ENCODE results near the gene FAM110D.

Gene FAM110D

GRCh38 chr1:26158908-26159742 lies at the start of gene FAM110D:
FAM110D (plus strand) TSS chr1:26159079; CDS start chr1:26161292, 2,213 bp downstream.
- DNase-seq, result no peak

GRCh38 chr1:26109229-26110164 lies 49.4 kb upstream of the FAM110D start:
- DNase-seq, result no peak

GRCh38 chr1:26110731-26111529 lies 47.9 kb upstream of the FAM110D start:
- peak; percentile 69 for DNase-seq

- peak; percentile 89 for DNase-seq
Measured at GRCh38 chr1:26111530-26112406, 47.1 kb upstream of the FAM110D start, which contains the start of gene PDIK1L. PDIK1L (plus strand) TSS chr1:26111824; CDS start chr1:26114309, 2,485 bp downstream.

- DNase-seq, result peak; percentile 51
Measured at GRCh38 chr1:26112407-26112775, 46.5 kb upstream of the FAM110D start.

GRCh38 chr1:26114165-26114927 lies 44.5 kb upstream of the FAM110D start:
- no peak for DNase-seq

GRCh38 chr1:26119892-26120608 lies 38.8 kb upstream of the FAM110D start:
- no peak for DNase-seq

- no peak for DNase-seq
Measured at GRCh38 chr1:26121854-26122773, 36.8 kb upstream of the FAM110D start.

GRCh38 chr1:26122988-26123973 lies 35.6 kb upstream of the FAM110D start:
- DNase-seq, result no peak

GRCh38 chr1:26124418-26125331 lies 34.2 kb upstream of the FAM110D start:
- DNase-seq, result no peak

GRCh38 chr1:26125382-26125781 lies 33.5 kb upstream of the FAM110D start:
- no peak for DNase-seq

GRCh38 chr1:26125946-26126320 lies 32.9 kb upstream of the FAM110D start:
- no peak for DNase-seq

- peak; percentile 88 for DNase-seq
Measured at GRCh38 chr1:26126321-26127084, 32.4 kb upstream of the FAM110D start.

GRCh38 chr1:26127235-26128163 lies 31.4 kb upstream of the FAM110D start:
- DNase-seq, result no peak

- DNase-seq, result no peak
Measured at GRCh38 chr1:26129778-26130177, 29.1 kb upstream of the FAM110D start.

Measured in NCI-H2171 treated with DMSO at 0.1 percent for 48 hours (cell line).